OCI-M1 (cell line): ENCODE data around the gene KRT82.
"Not testable (repeated sequence)": the region's sequence is repeated elsewhere in the genome, so short reads cannot be mapped to it uniquely, and the experiment has no call there.

Source experiments
- DNase-seq: peaks from one replicate; lab custom pipeline; 2025; lab: John Stamatoyannopoulos, UW

The KRT82 gene

DNA sequence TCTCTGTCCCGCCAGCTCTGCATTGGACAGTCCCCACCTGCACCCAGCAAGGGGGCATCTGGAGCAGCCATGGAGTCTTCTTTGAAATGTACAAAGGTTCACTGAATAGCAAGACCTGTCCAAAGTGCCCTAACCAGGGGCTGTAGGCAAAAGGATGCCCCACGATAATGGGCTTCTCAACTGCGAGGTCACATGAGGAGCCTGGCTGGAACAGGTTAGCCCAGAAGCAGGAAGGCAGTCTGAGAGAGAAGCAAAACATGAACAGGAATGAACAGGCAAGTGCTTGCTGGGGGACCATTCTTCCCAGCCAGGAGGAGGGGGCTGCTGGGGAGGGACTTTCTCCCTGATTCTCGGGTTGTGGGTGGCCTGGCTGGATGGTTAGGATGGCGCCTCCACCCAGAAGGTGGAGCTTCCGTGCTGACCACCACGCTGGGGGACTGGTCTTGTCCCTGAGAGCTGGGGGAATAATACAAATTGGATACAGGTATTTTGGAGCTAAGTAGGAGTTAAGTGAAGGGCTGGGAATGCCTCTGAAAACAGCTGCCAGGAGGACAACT is 46.0 kb downstream of the KRT82 start:
- DNase-seq, result no peak

DNA sequence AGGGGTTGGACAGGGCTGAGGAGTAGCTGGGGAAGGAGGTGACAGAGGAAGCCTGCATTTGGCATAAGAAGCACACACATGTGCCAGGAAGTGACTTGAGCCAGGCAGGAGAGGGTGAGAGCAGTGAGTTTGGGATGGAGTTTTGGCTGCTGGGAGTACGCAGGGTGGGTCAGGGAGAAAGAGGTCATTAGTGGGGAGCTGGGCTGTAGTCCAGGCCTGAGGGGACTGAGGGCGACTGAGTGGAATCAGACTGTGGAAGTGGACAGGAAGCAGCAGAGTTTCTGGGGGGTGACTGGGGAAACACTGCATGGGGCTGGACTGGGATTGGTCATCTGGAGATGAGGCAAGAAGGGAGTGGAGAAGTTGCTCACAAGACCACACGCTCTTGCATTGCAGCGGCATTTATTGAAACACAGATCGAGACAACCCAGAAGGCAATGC is 46.5 kb downstream of the KRT82 start:
- DNase-seq, result no peak

DNA sequence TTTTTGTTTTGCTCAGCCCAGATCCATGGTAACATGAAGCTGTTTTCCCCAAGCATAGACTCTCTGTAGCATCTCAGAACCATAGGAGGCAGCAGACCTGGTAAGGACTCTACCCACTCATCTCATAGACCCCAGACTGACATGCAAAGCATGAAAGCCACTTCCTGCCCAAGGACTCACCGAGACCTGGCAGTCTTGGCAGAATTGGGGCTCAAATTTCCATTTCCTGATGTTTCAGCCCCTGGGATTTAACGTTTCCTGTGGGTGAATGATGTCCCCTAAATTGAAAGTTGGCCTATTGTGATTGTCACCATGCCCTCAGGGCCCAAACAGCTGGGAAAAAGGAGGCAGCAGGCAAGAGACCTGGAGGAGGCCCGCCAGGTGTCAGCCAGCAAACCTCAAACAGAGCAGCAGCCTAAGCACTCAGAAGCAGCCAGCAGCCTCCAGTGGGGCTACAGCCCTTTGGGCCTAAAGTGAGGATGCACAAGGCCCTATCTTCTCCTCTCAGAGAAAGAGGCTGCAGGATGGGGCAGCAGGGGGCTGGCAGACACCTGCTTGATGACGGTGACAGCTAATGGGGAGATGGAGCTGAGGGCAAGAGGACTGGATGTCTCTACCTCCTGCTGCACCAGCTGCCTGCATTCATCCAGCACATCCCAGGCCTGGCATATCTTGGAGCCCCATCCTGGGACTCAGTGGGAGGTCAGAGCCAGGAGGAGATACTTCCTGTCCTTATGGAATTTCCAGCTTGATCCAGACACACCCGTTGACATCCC is 47.4 kb downstream of the KRT82 start:
- no peak for DNase-seq

DNA sequence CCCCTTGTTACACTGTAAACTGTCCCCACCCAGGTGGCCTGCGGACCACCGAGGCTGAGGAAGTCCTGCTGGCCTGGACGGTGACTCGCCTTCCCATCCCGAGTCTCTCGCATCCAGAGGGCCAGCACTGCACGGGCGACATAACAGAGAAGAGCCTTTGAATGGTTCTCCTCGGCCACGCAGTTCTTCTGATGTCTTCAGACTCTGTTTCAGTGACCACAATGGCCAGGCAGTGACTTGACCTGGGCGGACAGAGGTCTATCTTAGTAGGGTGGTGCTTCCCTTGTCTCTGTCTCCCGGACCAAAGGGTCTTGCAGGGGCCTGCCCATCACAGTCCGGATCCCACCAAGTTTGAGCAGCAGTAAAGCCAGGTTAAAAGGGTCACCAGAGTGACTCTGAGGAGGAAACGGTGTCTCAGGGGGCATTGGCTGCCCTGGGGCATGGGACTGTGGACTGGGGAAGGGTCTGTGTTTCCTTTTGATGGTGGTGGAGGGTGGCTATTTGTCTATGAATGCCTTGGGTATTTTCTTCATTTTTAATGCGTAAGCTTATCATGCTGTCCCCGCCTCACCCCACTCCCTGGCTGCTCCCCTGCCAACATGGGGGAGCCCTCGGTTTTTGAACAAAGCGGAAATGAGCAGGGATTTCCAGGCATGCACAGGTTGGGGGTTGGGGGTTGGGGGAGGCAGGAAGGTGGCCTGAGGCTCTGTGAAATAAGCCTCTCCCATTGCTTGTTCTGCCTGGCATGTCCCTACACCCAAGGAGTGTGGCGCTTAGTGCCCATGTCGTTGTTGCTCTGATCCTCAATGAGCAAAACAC is 49.2 kb downstream of the KRT82 start:
- DNase-seq, result no peak

DNA sequence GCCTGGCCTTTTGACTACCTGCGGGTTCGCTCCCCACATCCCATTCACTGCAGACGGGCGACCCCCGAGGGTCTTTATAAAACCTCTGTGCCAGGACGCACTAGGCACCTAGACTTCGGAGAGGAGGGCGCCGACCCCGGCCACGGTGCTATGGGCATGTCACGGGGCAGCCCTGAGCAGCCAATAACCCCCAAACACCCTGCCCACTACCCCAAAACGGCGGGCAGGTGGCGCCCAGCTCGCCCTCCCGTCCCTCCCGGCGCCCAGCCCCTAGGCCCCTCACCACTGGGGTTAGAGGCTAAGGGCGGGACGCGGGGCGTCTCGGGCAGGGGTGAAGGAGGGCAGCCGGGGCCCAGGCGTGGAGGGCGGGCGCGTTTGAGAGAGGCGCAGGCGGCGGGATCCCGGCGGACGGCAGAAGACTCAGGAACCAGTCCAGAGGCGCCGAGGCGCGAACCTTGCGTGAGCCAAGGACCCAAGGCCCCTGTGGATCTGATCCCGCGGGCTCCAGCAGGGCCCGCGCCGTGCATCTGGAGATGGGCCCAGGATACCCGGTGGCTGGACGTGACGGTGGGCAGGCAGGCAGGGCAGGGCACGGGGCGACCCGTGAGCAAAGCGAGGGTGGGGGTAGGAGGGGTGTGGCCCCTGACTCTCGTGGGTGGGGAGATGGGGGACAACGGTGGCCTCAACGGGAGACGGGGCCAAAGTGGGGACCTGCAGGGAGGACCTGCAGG is 49.9 kb downstream of the KRT82 start:
- DNase-seq, result no peak

DNA sequence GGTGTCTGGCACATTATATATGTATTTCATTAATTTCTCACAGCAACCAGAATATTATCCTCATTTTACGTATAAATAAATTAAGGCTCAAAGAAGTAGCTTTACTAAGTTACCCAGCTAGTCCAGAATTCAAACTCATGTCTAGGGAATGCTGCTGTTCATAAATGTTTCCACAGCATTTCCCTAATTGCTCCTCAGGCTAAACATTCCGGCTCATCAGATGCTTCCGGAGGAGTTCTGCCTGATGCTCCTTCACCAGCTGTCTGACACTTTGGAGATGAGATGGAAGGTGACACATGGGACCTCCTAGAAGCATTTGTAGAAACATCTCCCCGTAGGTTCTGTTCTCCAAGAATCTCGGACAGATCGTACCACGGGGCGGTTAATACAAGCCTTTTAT is 51.0 kb downstream of the KRT82 start:
- DNase-seq, result no peak

DNA sequence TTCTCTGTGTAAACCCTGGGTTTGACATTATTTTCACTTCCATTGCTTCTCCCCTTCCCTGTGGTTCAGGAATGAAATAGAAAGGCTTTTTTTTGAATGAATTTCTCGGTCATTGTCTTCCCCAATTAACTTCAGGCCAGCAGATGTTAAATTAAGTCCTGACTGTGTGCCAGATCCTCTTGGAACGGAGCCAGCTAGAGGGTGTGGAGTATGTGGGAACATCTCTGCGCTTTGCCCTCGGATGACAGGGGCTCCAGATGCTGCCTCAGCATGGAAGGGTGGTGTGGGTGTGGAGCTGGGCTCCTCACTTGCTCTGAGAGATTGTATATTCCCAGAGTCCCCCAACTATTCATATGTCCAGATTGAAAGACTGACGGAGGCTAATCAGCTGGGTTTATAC is 51.9 kb downstream of the KRT82 start:
- no peak for DNase-seq

DNA sequence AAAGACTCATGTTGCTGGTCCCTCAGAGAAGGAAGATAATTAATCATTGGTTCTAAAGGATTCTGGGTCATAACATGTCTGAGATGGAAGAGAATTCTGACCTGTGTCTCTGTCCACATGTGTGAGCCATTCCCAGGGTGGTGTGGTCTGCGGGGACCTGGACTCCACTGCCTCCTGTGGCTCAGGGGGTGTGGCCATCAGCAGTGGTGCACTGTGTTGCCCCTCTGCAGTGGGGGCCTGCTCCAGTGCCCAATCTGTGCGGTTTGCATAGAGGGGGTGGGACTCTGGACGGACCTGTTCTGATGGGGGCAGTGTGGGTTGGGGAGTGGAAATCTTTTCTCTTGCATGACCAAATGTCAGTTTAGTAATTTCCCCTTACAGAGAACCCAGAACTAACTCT is 52.4 kb downstream of the KRT82 start:
- DNase-seq, result no peak

DNA sequence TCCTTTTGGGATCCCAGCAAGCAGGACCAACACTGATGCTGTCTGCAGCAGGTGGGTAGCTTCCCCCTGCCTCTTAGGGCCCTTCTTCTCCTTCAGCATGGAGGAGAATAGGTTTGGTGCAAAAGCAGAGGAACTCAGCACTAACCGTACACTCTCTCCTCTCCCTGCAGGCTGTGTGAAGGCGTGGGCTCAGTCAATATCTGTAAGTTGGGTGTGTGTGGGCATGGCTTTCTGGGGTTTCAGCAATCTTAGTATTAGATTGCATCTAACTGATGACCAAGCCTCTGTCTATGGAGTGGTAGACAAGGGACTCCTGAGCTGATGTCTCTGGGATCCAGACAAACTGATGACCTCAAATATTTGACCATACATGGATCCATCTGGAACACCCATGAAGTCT is 53.2 kb downstream of the KRT82 start:
- no peak for DNase-seq

DNA sequence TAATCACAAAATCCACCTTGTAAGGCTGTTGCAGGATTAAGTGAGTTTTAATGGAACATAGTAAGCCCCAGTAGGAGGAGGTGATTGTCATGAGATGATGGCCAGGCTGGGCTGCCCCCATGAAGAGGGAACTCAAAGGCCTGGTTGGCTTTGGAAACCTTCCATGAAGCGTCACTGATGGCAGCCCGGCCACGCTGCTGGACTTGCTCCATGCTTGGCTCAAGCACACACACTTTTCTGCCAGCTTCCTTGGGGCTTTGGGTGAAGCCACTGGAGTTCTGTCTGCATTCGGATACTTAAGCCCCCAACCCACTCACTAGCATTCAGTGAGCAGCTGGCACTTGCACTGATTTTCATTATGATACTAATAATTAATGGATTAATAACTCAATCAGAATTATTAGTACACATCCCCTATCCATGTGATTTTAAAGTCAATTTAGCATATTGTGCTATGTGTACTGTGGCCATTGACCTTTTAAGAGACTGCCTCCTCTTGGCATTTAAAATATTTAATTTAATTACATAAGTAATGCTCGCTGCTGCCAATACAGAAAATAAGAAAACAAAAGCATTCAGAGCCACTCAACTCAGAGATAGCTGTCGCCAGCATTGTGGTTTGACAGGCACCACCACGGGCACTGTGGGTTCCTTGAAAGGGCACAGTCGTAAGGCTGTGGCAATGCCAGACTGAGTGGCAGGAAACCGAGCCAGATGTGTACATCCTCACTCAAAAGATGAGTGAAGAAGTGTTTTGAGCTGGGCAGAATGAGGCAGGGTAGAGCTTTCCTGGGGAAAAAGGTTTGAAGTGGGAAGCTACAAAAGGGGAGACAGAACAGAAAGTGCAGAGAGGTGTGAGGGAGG is 54.7 kb downstream of the KRT82 start:
- no peak for DNase-seq

DNA sequence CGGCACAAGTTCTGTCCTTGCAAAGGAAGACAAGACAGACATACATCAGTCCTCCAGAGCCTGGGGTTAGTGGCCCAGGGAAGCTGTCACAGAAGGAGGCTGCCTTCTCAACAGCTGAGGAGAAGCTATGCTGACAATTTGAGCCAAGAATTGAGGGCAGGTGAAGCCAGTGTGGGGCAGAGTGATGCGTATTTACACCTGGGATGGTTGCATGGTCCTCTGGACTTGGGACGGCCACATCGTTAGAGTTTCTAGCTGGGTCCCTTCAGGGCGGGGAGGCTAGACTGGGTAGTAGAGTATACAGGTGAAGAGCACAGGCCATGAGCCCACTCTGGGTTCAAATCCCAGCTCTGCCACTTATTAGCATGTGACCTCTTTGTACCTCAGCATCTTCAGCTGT is 55.3 kb downstream of the KRT82 start:
- DNase-seq, result no peak

DNA sequence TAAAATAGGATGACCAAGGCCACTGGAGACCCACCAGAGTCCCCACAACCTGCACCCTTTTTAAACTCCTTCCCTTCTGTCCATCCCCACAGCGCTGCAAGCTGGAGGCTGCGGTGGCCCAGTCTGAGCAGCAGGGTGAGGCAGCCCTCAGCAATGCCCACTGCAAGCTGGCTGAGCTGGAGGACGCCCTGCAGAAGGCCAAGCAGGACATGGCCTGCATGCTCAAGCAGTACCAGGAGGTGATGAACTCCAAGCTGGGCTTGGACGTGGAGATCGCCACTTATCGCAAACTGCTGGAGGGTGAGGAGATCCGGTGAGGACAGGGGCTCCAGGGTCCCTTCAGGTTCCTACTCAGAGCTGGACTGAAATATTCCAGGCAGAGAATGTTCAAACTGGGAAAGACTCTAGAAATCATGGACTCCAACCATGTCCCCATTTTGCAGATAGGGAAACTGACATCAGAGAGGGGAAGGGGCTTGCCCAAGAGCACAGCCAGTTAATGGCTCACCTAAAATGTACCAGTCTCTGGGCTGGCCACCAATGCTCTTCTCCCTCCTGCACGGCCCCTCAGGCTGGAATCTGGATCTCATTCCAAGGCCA is 56.0 kb downstream of the KRT82 start:
- DNase-seq, result no peak

DNA sequence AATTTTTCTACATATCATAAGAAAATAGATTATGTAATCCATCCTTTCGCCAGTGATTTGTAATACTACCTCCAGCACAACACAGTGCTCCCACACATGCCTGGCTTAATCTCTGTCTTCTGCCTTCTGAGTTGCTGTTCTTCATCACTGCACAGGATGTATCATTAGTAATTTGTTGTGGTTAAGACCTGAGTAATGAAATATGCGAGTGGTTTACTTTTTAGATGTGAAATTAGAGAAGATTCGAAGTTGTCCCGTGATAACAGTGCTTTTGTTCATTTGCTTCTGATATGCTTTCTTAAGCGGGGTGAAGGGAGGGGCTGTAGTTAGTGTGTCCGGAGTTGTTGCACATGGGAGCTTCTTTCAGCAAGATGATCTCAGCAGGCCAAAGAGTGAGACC is 56.9 kb downstream of the KRT82 start:
- DNase-seq, result no peak

DNA sequence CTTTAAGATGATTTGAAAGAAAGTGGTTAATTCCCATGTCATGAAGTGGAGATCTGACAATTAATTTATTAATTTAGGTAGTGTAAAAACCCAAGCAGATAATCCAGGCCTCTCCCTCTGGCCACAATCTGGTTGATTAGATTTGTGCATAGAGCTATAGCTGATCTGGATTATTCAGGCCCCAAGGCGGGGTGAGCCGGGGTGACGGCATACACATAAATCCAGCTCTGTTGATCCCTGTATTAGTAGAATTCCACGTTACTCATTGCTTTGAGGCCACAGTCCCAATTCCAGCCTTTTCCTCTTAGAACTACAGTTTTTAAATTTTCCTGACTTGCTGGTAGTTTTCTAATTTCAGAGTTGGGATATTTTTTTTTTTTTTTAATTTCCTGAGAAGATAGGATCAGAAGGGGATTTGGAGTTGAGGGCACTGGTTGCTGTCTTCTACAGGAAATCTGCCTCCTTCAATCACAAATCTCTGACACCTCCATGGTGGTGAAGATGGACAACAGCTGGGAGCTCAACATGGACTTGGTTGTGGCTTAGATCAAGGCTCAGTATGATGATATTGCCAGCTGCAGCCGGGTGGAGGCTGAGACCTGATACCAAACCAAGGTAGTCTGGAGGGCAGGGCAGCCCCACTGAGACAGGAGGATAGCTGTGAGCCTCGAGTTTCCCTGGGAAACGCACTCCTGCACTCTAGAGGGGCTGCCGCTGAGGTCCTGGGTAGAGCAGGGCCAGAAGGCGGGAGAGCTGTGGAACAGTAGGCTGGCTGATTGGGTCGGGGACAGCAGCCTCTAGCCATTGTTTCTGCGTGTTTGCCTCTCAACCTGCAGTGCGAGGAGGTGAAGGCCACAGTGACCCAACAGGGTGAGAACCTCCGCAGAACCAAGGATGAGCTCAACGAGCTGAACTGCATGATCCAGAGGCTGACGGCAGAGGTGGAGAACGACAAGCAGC is 58.3 kb downstream of the KRT82 start:
- no peak for DNase-seq

DNA sequence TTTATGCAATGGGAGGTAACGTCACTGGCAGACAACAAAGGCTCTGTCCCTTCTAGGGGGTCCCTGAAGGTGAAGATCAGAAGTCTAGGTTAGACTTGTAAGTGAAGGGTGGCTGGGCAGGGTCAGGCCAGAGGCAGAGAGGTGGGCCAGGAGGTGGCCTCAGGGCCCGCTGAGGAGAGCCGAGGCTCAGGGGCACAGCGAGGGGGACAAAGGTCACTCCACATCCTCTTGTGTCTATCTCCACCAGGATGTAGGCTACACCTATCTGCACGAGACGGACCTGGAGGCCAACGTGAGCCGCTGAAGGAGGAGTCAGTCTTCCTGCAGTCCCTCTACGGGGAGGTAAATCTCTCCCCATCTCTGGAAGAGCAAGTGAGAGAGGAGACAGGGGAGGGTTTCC is 59.1 kb downstream of the KRT82 start:
- no peak for DNase-seq

DNA sequence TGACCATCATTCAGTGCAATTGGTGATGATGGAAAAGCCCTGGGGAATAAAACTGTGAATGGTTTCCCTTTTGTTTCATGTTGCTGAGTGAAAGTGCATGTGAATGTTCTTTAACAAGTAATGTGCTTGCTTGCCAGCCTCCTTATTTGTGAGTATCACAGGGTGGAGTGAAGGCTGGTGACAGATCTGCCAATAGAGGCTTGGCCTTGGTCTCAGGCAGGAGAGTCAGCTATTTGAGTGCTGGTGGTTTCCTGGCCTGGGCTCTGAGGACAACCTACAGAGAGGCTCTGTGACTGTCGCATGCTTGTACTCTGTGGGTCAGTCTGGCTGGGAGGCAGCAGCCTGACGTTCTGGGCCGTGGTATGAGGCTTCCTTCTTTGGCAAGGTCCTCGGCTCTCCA is 59.5 kb downstream of the KRT82 start:
- DNase-seq, result no peak

DNA sequence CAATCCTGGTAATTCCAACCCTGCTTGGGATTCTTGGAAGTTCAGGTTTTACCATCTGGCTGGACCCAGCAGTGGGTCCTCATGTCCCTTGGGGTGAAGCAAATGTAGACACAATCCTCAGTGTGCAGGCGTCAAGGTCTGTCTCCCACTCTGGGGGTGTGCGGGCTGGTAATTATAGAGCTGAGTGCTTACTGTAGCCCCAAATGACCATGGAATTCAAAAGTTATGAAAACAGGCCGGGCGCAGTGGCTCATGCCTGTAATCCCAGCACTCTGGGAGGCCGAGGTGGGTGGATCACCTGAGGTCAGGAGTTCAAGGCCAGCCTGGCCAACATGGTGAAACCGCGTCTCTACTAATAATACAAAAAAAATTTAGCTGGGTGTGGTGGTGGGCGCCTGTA is 61.1 kb downstream of the KRT82 start:
- DNase-seq, result not testable (repeated sequence)

DNA sequence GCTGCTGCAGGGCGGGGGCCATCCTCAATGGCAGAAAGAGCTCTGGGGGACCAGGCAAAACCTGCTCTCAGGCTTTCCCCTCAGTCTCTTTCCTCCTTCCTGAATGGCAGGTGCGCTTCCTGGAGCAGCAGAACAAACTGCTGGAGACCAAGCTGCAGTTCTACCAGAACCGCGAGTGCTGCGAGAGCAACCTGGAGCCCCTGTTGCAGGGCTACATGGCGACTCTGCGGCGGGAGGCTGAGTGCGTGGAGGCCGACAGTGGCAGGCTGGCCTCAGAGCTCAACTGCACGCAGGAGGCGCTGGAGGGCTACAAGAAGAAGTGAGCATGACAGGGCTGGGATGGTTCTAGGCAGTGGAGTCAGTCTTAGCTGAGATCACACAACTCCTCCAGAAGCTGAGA is 62.0 kb downstream of the KRT82 start:
- peak; percentile 8 for DNase-seq
